Gastroesophageal sphincter (tissue), 4 donors: ENCODE measurements around the gene VPS4B. TPM values are rescaled to one million over a fixed set of nuclear protein-coding genes. Genes with fewer than 3 reads are reported as not detected.
A peak's percentile ranks its signal among the peaks of the same experiment; 100 is the strongest.
"Not testable (repeated sequence)": the region's sequence is repeated elsewhere in the genome, so short reads cannot be mapped to it uniquely, and the experiment has no call there.

Source experiments
- ATAC-seq: fragments of 150-250 bp; one replicate; pipeline ENCODE4 v1.9.1; 2016; ENCODE audit warnings: mild to moderate bottlenecking, moderate library complexity
- H3K27ac ChIP-seq, 4 donors: fragments of 200-600 bp; sonication (generic) in 3 of 4; 1 replicate in 3 of 4; 2 replicates in 1 of 4; pipeline ENCODE4 v1.5.1; 2016 to 2019
- H3K27me3 ChIP-seq: fragments of 200-600 bp; sonication (generic); one replicate; pipeline ENCODE4 v1.5.1; 2019
- H3K36me3 ChIP-seq, 2 donors: fragments of 200-600 bp; sonication (generic); one replicate each; pipeline ENCODE4 v1.5.1; 2019; ENCODE audit warnings: control low read depth in 1 of 2
- H3K4me1 ChIP-seq, 3 donors: fragments of 200-600 bp; sonication (generic); 1 replicate in 2 of 3; 2 replicates in 1 of 3; pipeline ENCODE4 v1.5.1; 2016 to 2019; ENCODE audit warnings: control low read depth in 2 of 3
- H3K4me3 ChIP-seq, 2 donors: fragments of 200-600 bp; sonication (generic); one replicate each; pipeline ENCODE4 v1.5.1; 2019; ENCODE audit warnings: mild to moderate bottlenecking in 1 of 2, moderate library complexity in 1 of 2
- H3K9me3 ChIP-seq, 3 donors: fragments of 200-600 bp; sonication (generic); one replicate each; pipeline ENCODE4 v1.5.1; 2017 to 2019; ENCODE audit warnings: control low read depth in 2 of 3
- EP300 ChIP-seq: sonication (generic); formaldehyde crosslinking; IDR thresholded peaks from one replicate; pipeline ENCODE4 v1.6.1; 2017; ENCODE audit warnings: antibody characterized with exemption, mild to moderate bottlenecking
- POLR2A ChIP-seq, 2 donors: fragments of 450-650 bp; IDR thresholded peaks; one replicate each; pipeline ENCODE4 v1.6.1; 2017; ENCODE audit warnings: antibody characterized with exemption in 2 of 2, mild to moderate bottlenecking in 2 of 2, moderate library complexity in 1 of 2
- POLR2AphosphoS5 ChIP-seq: sonication (generic); formaldehyde crosslinking; IDR thresholded peaks from one replicate; pipeline ENCODE4 v1.6.1; 2017; ENCODE audit warnings: antibody characterized with exemption
- WGBS, 2 donors: methylation state at CpG; one replicate each; pipeline ENCODE4 v1.1.5; 2018; ENCODE audit warnings: low coverage in 1 of 2; 5-methylcytosine and 5-hydroxymethylcytosine counted together
- total RNA-seq, 4 donors: library from RNA; depleted of rRNA; stranded (reverse); fragments of >200 nt; gene quantifications; one replicate each; pipeline ENCODE4 v1.1.0, GENCODE V29; 2016
- TF ChIP-seq, protein P1 (sequence below), 4 experiments: fragments of 200-600 bp in 2 of 4; fragments of 450-650 bp in 2 of 4; sonication (generic) in 1 of 4; IDR thresholded peaks; one replicate each; pipeline ENCODE4 v1.5.1; 2017 to 2019; ENCODE audit warnings: antibody characterized with exemption in 4 of 4, mild to moderate bottlenecking in 2 of 4, moderate library complexity in 2 of 4

VPS4B gene
- total RNA-seq, 4 donors from 2014 or later: 32.3 to 48.0 (median 33.0) TPM

DNA sequence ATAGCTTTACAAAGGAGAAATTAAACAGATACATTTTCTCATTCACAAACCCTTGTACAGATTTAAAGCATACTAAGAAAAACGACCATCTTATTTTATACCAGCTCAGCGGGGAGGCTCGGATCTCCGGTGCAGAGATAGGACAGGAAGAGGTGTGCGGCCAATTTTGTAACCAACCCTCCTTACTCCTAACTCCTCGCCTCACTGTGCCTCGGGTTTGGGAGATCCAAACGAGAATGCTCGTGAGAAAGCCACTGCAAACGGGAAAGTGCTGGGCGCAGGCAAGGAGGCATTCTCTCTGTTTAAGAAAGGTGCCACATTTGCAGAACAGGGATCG lies 56.4 kb downstream of the VPS4B start:
- H3K4me1 ChIP-seq: peaks cover 0 to 34% (median 9%) of the 10 kb centered on the region in 3 donors
- H3K9me3 ChIP-seq: no peaks in the 10 kb centered on the region
- H3K36me3 ChIP-seq: peaks cover 0 to 20% of the 10 kb centered on the region in 2 donors
- TF ChIP-seq POLR2AphosphoS5: no peak
- no peak for TF ChIP-seq EP300
- TF ChIP-seq, protein P1, sequence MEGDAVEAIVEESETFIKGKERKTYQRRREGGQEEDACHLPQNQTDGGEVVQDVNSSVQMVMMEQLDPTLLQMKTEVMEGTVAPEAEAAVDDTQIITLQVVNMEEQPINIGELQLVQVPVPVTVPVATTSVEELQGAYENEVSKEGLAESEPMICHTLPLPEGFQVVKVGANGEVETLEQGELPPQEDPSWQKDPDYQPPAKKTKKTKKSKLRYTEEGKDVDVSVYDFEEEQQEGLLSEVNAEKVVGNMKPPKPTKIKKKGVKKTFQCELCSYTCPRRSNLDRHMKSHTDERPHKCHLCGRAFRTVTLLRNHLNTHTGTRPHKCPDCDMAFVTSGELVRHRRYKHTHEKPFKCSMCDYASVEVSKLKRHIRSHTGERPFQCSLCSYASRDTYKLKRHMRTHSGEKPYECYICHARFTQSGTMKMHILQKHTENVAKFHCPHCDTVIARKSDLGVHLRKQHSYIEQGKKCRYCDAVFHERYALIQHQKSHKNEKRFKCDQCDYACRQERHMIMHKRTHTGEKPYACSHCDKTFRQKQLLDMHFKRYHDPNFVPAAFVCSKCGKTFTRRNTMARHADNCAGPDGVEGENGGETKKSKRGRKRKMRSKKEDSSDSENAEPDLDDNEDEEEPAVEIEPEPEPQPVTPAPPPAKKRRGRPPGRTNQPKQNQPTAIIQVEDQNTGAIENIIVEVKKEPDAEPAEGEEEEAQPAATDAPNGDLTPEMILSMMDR (IDR thresholded peaks at IDR 0.05): no peak
- TF ChIP-seq POLR2A (IDR thresholded peaks at IDR 0.05): no peak
- H3K4me3 ChIP-seq: peak overlapping the region; percentile 76 to 98
- WGBS, 2 donors: 1 to 2% methylated on average over 5 to 10 of the region's 12 CpGs
- peak overlapping the region in 3 of 4 donors; percentile 96 to 100 (median 99) for H3K27ac ChIP-seq
- ATAC-seq: no peak
- H3K27me3 ChIP-seq: no peaks in the 10 kb centered on the region

DNA sequence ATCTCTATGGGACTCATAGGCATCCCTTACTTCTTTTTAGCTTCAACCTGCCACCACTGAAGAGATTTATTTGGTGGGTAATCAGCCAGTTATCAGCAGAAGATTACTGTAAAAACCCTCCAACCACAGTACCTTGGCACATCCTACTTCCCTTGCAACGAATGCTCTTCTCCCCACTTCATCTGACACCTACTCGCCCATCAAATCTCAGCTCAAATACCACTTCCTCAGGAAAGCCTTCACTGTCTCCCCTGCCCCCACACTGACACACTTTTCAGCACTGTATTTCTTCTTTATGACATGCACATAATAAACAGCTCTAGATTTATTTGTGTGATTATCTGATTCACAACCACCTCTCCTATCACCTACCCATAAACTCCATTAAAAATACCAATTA lies 58.3 kb downstream of the VPS4B start:
- ATAC-seq: no peak
- H3K27me3 ChIP-seq: no peaks in the 10 kb centered on the region
- 69 to 71% methylated on average over 2 of the region's 2 CpGs for WGBS, 2 donors
- H3K4me3 ChIP-seq: no peak overlapping the region
- TF ChIP-seq EP300: no peak
- TF ChIP-seq, protein P1 (IDR thresholded peaks at IDR 0.05): no peak
- no peak for TF ChIP-seq POLR2AphosphoS5
- TF ChIP-seq POLR2A (IDR thresholded peaks at IDR 0.05): no peak
- H3K27ac ChIP-seq: no peak overlapping the region
- H3K9me3 ChIP-seq: no peaks in the 10 kb centered on the region
- H3K4me1 ChIP-seq: peaks cover 0 to 34% (median 9%) of the 10 kb centered on the region in 3 donors
- H3K36me3 ChIP-seq: peaks cover 0 to 37% of the 10 kb centered on the region in 2 donors

DNA sequence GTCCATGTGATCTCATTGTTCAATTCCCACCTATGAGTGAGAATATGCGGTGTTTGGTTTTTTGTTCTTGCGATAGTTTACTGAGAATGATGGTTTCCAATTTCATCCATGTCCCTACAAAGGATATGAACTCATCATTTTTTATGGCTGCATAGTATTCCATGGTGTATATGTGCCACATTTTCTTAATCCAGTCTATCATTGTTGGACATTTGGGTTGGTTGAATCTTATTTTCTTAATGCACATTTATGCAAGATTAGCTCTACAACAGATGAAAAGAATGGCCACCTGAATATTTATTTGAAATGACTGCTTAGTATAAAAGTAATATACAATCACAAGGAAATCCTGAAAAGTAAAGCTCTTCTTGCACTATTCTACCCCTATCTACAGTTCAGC lies 58.9 kb downstream of the VPS4B start:
- WGBS, 2 donors: no CpG with 5 or more reads among the region's 2 CpGs
- H3K27me3 ChIP-seq, ATAC-seq, H3K9me3 ChIP-seq, H3K27ac ChIP-seq, H3K4me3 ChIP-seq: not testable (repeated sequence)
- H3K4me1 ChIP-seq: peaks cover 0 to 30% (median 9%) of the 10 kb centered on the region in 3 donors
- peaks cover 0 to 43% of the 10 kb centered on the region in 2 donors for H3K36me3 ChIP-seq

DNA sequence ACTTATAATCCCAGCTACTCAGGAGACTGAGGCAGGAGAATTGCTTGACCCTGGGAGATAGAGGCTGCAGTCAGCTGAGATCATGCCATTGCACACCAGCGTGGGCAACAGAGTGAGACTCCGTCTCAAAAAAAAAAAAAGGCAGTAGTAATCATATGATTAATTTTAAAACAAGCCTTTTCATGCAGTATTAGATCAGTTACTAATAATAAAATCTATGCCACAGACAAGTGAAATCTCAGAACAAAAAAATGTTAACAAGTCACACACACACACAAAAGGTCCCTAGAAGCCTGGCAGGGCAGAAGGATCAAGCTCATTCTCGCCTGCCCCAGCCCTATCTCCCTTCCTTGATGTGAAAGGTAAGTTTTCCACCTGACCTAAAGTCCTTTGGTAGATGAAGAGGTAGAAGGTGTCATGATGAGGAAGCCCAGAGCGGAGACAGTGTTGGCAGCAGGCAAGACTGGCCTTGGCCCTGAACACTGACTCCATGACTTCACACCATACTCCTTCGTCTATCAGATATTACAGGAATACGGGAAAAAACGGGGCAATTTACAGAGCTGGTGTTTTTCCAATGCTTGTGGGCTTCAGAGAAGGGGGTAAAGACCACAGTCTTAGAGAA lies 65.9 kb downstream of the VPS4B start:
- no peaks in the 10 kb centered on the region for H3K27me3 ChIP-seq
- TF ChIP-seq, protein P1 (IDR thresholded peaks at IDR 0.05): no peak
- TF ChIP-seq POLR2AphosphoS5: no peak
- no peak for TF ChIP-seq EP300
- 74 to 76% methylated on average over 5 to 7 of the region's 7 CpGs for WGBS, 2 donors
- H3K27ac ChIP-seq: no peak overlapping the region
- H3K36me3 ChIP-seq: peaks cover 6 to 98% of the 10 kb centered on the region in 2 donors
- H3K4me1 ChIP-seq: no peaks in the 10 kb centered on the region
- no peak overlapping the region for H3K4me3 ChIP-seq
- ATAC-seq: no peak
- H3K9me3 ChIP-seq: no peaks in the 10 kb centered on the region

DNA sequence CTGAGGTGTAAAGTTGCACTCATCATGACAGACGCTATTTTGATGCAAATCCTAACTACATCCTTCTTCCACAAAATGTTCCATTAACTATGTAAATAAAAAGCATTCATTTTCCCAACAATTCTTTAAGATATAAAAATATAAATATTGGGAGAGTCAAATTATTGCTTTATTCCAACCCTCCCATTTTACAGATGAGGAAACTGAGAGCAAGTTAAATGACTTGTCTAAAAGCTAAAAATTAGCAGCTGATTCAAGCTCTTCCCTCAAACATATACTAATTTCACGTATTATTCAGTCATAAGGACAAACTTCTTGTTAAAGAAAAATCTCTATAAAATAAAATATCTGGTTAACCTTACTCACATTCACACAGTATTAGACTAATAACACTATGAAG lies 72.0 kb downstream of the VPS4B start:
- WGBS, 2 donors: 45 to 50% methylated on average over 2 of the region's 2 CpGs
- no peak for TF ChIP-seq POLR2A (IDR thresholded peaks at IDR 0.05)
- TF ChIP-seq EP300: no peak
- no peak for TF ChIP-seq POLR2AphosphoS5
- TF ChIP-seq, protein P1 (IDR thresholded peaks at IDR 0.05): no peak
- Histone ChIP-seq H3K4me3 (no peak overlapping the region), H3K27ac (no peak overlapping the region), H3K9me3 (no peaks in the 10 kb centered on the region), H3K27me3 (no peaks in the 10 kb centered on the region), H3K36me3 (peaks cover 6 to 99% of the 10 kb centered on the region in 2 donors), H3K4me1 (peaks cover 0 to 18% (median 3%) of the 10 kb centered on the region in 3 donors)
- no peak for ATAC-seq
